CD4-positive, alpha-beta T cell treated with Interleukin-6 at 100 ng/mL for 8 hours (primary cell): ENCODE data around the gene MGA.

ENCODE experiments used
- DNase-seq: peaks from one replicate; pipeline ENCODE4 v3.0.0-alpha.2; 2020; ENCODE audit warnings: mixed read lengths, low spot score

MGA gene

GRCh38 chr15:41660235-41661077 lies at the start of gene MGA:
Gene MGA (plus strand): TSS chr15:41660405.
- peak; percentile 92 for DNase-seq

- DNase-seq = peak; percentile 2
These were observed 39.5 kb upstream of the MGA start for GRCh38 chr15:41620536-41621199.

- peak; percentile 74 for DNase-seq
These were observed 38.7 kb upstream of the MGA start for GRCh38 chr15:41621200-41622193.

GRCh38 chr15:41622901-41623300 lies 37.3 kb upstream of the MGA start:
- DNase-seq = no peak

GRCh38 chr15:41627203-41627602 lies 33.0 kb upstream of the MGA start:
- DNase-seq = no peak

- no peak for DNase-seq
These were observed 30.7 kb upstream of the MGA start for GRCh38 chr15:41629463-41629862.

- no peak for DNase-seq
These were observed 30.3 kb upstream of the MGA start for GRCh38 chr15:41629883-41630282.

- DNase-seq = no peak
These were observed 29.5 kb upstream of the MGA start for GRCh38 chr15:41630616-41631217.

- DNase-seq = no peak
These were observed 28.2 kb upstream of the MGA start for GRCh38 chr15:41631880-41632470.

- no peak for DNase-seq
These were observed 26.6 kb upstream of the MGA start for GRCh38 chr15:41633609-41634008.

GRCh38 chr15:41634072-41634626 lies 26.1 kb upstream of the MGA start:
- no peak for DNase-seq

- no peak for DNase-seq
These were observed 23.1 kb upstream of the MGA start for GRCh38 chr15:41637086-41637485.

- no peak for DNase-seq
These were observed 19.2 kb upstream of the MGA start for GRCh38 chr15:41640985-41641384.

GRCh38 chr15:41647262-41647661 lies 12.9 kb upstream of the MGA start:
- no peak for DNase-seq

- no peak for DNase-seq
These were observed 12.1 kb upstream of the MGA start for GRCh38 chr15:41648097-41648496.

- DNase-seq = no peak
These were observed 11.4 kb upstream of the MGA start for GRCh38 chr15:41648770-41649169.

- no peak for DNase-seq
These were observed 9.4 kb upstream of the MGA start for GRCh38 chr15:41650806-41651205.

GRCh38 chr15:41651373-41651772 lies 8.8 kb upstream of the MGA start:
- no peak for DNase-seq

GRCh38 chr15:41653760-41654159 lies 6.4 kb upstream of the MGA start:
- DNase-seq = no peak

- no peak for DNase-seq
These were observed 4.5 kb upstream of the MGA start for GRCh38 chr15:41655716-41656115.

- no peak for DNase-seq
These were observed 4.0 kb upstream of the MGA start for GRCh38 chr15:41656188-41656587.
